ENCODE measurements around the gene IL3RA.

DNA sequence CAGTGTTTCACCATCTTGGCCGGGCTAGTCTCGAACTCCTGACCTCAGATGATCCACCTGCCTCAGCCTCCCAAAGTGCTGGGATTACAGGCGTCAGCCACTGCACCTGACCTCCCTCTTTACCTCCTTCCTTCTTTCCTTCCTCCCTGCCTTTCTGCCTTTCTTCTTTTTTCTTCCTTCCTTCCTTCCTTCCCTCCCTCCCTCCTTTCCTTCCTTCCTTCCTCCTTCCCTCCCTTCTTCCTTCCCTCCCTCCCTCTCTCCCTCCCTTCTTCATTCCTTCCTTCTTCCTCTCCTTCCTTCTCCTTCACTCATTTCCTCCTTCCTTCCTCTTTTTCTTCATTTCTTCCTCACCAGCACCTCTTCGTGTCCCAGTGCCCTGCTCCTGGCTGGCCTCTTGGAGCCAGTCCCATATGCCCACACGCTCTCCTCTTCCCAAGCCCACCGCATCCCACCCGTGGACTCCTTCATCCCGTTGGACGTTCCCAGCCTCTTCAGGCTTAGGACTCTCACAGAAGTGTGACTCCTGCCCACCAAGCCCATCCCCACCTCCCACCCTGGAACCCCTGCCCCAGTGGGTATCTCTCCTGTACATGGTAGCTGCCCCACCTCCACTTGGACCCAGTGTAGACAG, 45.4 kb upstream of the IL3RA start:
- TF ChIP-seq CTCF (conservative IDR thresholded peaks at IDR 0.05; ENCODE audit: low read length) = no peak
- TF ChIP-seq EZH2phosphoT487 (IDR thresholded peaks at IDR 0.05; ENCODE audit: borderline replicate concordance, low read depth, low read length) = no peak

Measured in OCI-LY7 (cell line).